GM12878 (cell line): ENCODE results near the gene ABCA3. TPM values are rescaled to one million over a fixed set of nuclear protein-coding genes. Genes with fewer than 3 reads are reported as not detected.
A peak's percentile ranks its signal among the peaks of the same experiment; 100 is the strongest.

Source experiments
- ATAC-seq: fragments of 200-7000 bp; cut with Tn5 transposase; 3 replicates; pipeline ENCODE4 v1.9.1; 2020; ENCODE audit warnings: mild to moderate bottlenecking, moderate library complexity
- BruUV-seq: library from RNA; stranded (reverse); fragments of 400-500 nt; replicated peaks from 2 replicates; lab custom pipeline; 2021; lab: Mats Ljungman, UMichigan
- CTCF ChIA-PET: fragments of 300-600 bp; sonication (Branson Sonifier 250); formaldehyde crosslinking; extraction: SDS; loops from one replicate; lab custom pipeline; 2021; ENCODE audit warnings: inconsistent platforms; lab: Yijun Ruan, JAX
- POLR2A ChIA-PET: fragments of 350-600 bp; formaldehyde crosslinking; extraction: SDS; loops from one replicate; lab custom pipeline; 2021; ENCODE audit warnings: inconsistent platforms; lab: Charles Lee
- RAD21 ChIA-PET: fragments of 300-600 bp; sonication (Branson Sonifier 250); formaldehyde crosslinking; loops from one replicate; lab custom pipeline; 2023; ENCODE audit warnings: antibody characterized with exemption; ENCODE audit not compliant: unreplicated experiment; lab: Charles Lee
- SMC1A ChIA-PET: fragments of 300-600 bp; sonication (Branson Sonifier 250); formaldehyde crosslinking; loops from one replicate; lab custom pipeline; 2023; ENCODE audit not compliant: unreplicated experiment, uncharacterized antibody; lab: Charles Lee
- DNase-seq: peaks from one replicate; pipeline ENCODE4 v3.0.0-alpha.2; 2011; ENCODE audit warnings: low read depth, low spot score
- FAIRE-seq: peaks from 3 replicates; lab custom pipeline; 2011; peaks lifted over from hg19 to GRCh38; lab: Jason Lieb, UNC
- H2AFZ ChIP-seq: 2 replicates; pipeline ENCODE4 v1.6.0; 2011; ENCODE audit warnings: low read depth, low read length, control low read depth; ENCODE audit not compliant: control insufficient read depth
- H3K27ac ChIP-seq: 2 replicates; pipeline ENCODE4 v1.5.1; 2011; ENCODE audit warnings: control low read depth; ENCODE audit not compliant: control insufficient read depth, insufficient read depth
- H3K27me3 ChIP-seq, 2 experiments: replicated peaks in 1 of 2; 2 replicates each; pipeline versions ENCODE4 v1.6.0 to v1.6.1; 2011; ENCODE audit warnings: low read length in 1 of 2; ENCODE audit not compliant: control insufficient read depth in 2 of 2, insufficient read depth in 2 of 2
- H3K36me3 ChIP-seq, 2 experiments: 2 replicates each; pipeline ENCODE4 v1.5.1; 2011; ENCODE audit warnings: low read length in 1 of 2; ENCODE audit not compliant: control insufficient read depth in 2 of 2, insufficient read depth in 2 of 2
- H3K4me1 ChIP-seq: 2 replicates; pipeline ENCODE4 v1.6.1; 2011; ENCODE audit warnings: mild to moderate bottlenecking, low read length, moderate library complexity, mixed read lengths; ENCODE audit not compliant: control insufficient read depth, insufficient read depth
- H3K4me2 ChIP-seq: 2 replicates; pipeline ENCODE4 v1.6.0; 2011; ENCODE audit warnings: control low read depth; ENCODE audit not compliant: control insufficient read depth, insufficient read depth
- H3K4me3 ChIP-seq: fragments of 200-600 bp; sonication (generic); 2 replicates; pipeline ENCODE4 v1.5.1; 2016
- H3K79me2 ChIP-seq: 2 replicates; pipeline ENCODE4 v1.6.0; 2011; ENCODE audit warnings: low read length; ENCODE audit not compliant: control insufficient read depth, insufficient read depth
- H3K9ac ChIP-seq: 2 replicates; pipeline ENCODE4 v1.8.0; 2011; ENCODE audit warnings: low read length, control low read depth, mixed read lengths; ENCODE audit not compliant: control insufficient read depth, insufficient read depth
- H3K9me3 ChIP-seq: replicated peaks from 3 replicates; pipeline ENCODE4 v1.5.1; 2011; ENCODE audit warnings: mild to moderate bottlenecking, low read length; ENCODE audit not compliant: control insufficient read depth, insufficient read depth
- H4K20me1 ChIP-seq: 2 replicates; pipeline ENCODE4 v1.6.0; 2011; ENCODE audit not compliant: control insufficient read depth, insufficient read depth
- ASH2L ChIP-seq: fragments of 300-600, 200-600 bp; sonication (generic); IDR thresholded peaks from 2 replicates; pipeline ENCODE4 v1.6.1; 2017; ENCODE audit warnings: low read depth, mild to moderate bottlenecking, borderline replicate concordance
- CREB1 ChIP-seq: IDR thresholded peaks from 2 replicates; pipeline ENCODE4 v1.6.1; 2012; ENCODE audit warnings: low read depth, mild to moderate bottlenecking, inconsistent platforms
- HDAC2 ChIP-seq: fragments of 200-600 bp; sonication (generic); IDR thresholded peaks from 2 replicates; pipeline ENCODE4 v1.6.1; 2017
- KLF5 ChIP-seq: fragments of 450-650 bp; IDR thresholded peaks from 2 replicates; pipeline ENCODE4 v1.6.1; 2014; ENCODE audit warnings: mild to moderate bottlenecking; ENCODE audit not compliant: partially characterized antibody
- MEF2A ChIP-seq: IDR thresholded peaks from 2 replicates; pipeline ENCODE4 v1.6.1; 2011; ENCODE audit warnings: low read depth, mild to moderate bottlenecking, low read length, moderate library complexity; ENCODE audit not compliant: insufficient read depth
- NFXL1 ChIP-seq: fragments of 450-650 bp; IDR thresholded peaks from 2 replicates; pipeline ENCODE4 v1.6.1; 2017; ENCODE audit warnings: antibody characterized with exemption, mild to moderate bottlenecking, borderline replicate concordance
- POLR2AphosphoS2 ChIP-seq: IDR thresholded peaks from 2 replicates; pipeline ENCODE4 v1.6.1; 2011; ENCODE audit warnings: low read depth, mild to moderate bottlenecking, low read length, improper control_type of control experiment, moderate library complexity
- RUNX3 ChIP-seq: IDR thresholded peaks from 2 replicates; pipeline ENCODE4 v1.6.1; 2012; ENCODE audit warnings: low read length, inconsistent platforms
- SUZ12 ChIP-seq: fragments of 200-600 bp; sonication (generic); IDR thresholded peaks from one replicate; pipeline ENCODE4 v1.6.1; 2018; ENCODE audit warnings: antibody characterized with exemption, mild to moderate bottlenecking; ENCODE audit not compliant: unreplicated experiment
- TARDBP ChIP-seq: IDR thresholded peaks from 2 replicates; pipeline ENCODE4 v1.6.1; 2016; ENCODE audit warnings: borderline replicate concordance
- TCF3 ChIP-seq: IDR thresholded peaks from 2 replicates; pipeline ENCODE4 v1.6.1; 2012; ENCODE audit warnings: low read depth, mild to moderate bottlenecking, low read length, borderline replicate concordance; ENCODE audit not compliant: insufficient read depth
- WRNIP1 ChIP-seq: IDR thresholded peaks from 2 replicates; pipeline ENCODE4 v1.6.1; 2011; ENCODE audit warnings: low read depth, low read length, improper control_type of control experiment, borderline replicate concordance
- WGBS: methylation state at CpG from one replicate; pipeline ENCODE4 v1.1.6; 2016; ENCODE audit warnings: low lambda C conversion rate; ENCODE audit not compliant: insufficient replicate concordance, insufficient coverage; ENCODE audit errors: missing lambda C conversion rate; 5-methylcytosine and 5-hydroxymethylcytosine counted together
- in situ Hi-C: fragments of 300-500 bp; cut with MboI; formaldehyde crosslinking; loops from 9 replicates; pipeline ENCODE4 v1.14.3; 2018; ENCODE audit warnings: mixed read lengths
- intact Hi-C: fragments of 100-400 bp; cut with micrococcal nuclease; formaldehyde crosslinking; loops from one replicate; pipeline ENCODE4 v1.14.2; 2022; ENCODE audit not compliant: unreplicated experiment
- polyA plus RNA-seq, 11 experiments: library from polyadenylated mRNA; depleted of rRNA in 4 of 11; unstranded in 6 of 11; stranded (reverse) in 5 of 11; fragments of >200 nt; fragmentation: Nextera tagmentation in 4 of 11; fragmentation: Illumina TruSeq in 1 of 11; extraction: Ambion mirVana in 4 of 11; extraction: Trizol in 1 of 11; gene quantifications; 1 replicate in 1 of 11; 2 replicates in 10 of 11; pipeline versions ENCODE4 v1.2.1 to v1.2.3, GENCODE V29; 2011 to 2016; ENCODE audit warnings: inconsistent platforms in 2 of 11, missing spikeins in 2 of 11, low read depth in 1 of 11
- total RNA-seq, 4 experiments: library from RNA; depleted of rRNA in 3 of 4; stranded (reverse); fragments of >200 nt in 3 of 4; fragmentation: Illumina TruSeq in 1 of 4; extraction: Trizol in 1 of 4; gene quantifications; 2 replicates each; pipeline versions ENCODE4 v1.2.1 to v1.2.3, GENCODE V29; 2013 to 2021
- TF ChIP-seq, protein P1 (sequence below): fragments of 450-650 bp; IDR thresholded peaks from 2 replicates; pipeline ENCODE4 v1.6.1; 2016; ENCODE audit warnings: mild to moderate bottlenecking

Gene ABCA3
- total and polyA plus RNA-seq, 10 of the 15 experiments (the other 5 are each of a cell fraction or from before 2014, with no cell fraction given), result 0.71 to 17.6 (median 6.7) TPM

DNA sequence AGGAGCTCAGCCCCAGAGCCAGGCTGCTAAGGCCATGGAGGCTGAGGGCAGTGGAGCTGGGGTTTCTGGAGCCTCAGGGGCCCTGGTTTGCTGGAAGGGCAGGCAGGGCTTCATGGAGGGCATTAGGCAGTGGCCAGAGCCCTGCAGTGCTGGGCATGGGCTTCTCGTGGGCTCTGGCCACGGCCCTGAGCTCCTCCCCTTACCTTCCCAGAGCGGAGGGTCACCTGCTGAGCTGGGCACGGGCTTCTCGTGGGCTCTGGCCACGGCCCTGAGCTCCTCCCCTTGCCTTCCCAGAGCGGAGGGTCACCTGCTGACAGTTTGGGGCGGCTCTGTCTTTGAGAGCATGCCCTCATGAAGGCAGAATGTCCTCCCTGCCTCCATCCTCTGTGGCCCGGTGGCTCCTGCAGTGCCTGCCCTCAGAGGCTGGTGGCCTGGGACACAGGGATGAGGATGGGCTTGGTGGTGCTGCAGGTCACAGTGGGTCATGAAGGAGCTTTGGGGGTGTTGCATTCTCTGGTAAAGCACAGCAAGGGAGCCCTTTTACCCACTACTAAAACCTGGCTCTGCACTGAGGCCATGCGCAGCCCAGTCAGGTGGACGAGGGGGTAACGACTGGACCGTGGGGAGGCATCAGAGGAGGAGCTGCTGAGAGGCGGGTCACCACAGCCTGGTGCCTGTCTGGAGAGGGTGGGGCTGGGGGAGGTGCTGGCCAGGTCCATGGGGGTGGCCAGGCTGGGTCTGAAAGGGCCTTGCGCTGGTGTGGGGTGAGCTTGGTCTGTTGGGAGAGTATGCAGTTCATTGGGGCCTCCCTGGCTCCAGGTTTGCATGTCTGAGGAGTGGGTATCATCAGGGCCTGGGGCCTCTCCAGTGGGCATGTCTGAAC is 69.7 kb downstream of the ABCA3 start (continued):
- TF ChIP-seq POLR2AphosphoS2 (no peak), SUZ12 (no peak)

DNA sequence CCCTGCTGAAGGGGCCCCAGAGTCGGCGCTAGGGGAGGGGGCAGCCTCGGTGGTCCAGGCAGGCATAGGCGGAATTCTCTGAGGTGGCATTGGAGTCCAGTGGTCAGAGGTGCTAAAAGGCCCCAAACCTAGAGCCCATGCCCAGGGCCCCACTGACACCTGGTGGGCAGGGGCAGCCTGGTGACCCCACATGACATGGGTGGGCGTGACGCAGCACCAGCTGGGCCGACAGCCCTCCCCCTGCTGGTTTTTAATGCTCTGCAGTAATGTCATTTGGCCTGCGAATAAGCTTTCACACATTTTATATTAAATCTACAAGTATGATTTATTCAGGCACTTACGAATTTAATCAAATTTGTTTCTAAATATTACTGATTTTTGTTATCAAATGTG is 70.5 kb downstream of the ABCA3 start:
- peaks cover 0 to 3% of the 10 kb centered on the region in 2 experiments; a peak in 1 of 4 replicates for H3K36me3 ChIP-seq
- in situ Hi-C loops (no loop called here), intact Hi-C loops (no loop called here)
- no peak overlapping the region for H3K4me3 ChIP-seq
- H3K4me1 ChIP-seq, result peaks cover 11% of the 10 kb centered on the region
- BruUV-seq, result no TSS peak
- H3K27ac ChIP-seq, result no peak overlapping the region
- no peak for ATAC-seq
- peaks cover 34% of the 10 kb centered on the region for H3K79me2 ChIP-seq
- no peak for DNase-seq
- ChIA-PET RAD21 (no interaction called here), POLR2A (interaction anchor here (0.6 to 1.2 kb wide), 4 partner anchors 10 to 231 kb away, joined by 3 to 4 read pairs (median 4); no protein-coding TSS in a partner anchor), CTCF (interaction anchor here (1.0 to 2.2 kb wide), 4 partner anchors 8 to 130 kb away, joined by 3 to 8 read pairs (median 3); partner anchors contain the start of gene ECI1), SMC1A (no interaction called here)
- H2AFZ ChIP-seq, result no peak overlapping the region
- FAIRE-seq, result no peak
- 91% methylated on average over 9 of the region's 9 CpGs for WGBS
- TF ChIP-seq, protein P1, sequence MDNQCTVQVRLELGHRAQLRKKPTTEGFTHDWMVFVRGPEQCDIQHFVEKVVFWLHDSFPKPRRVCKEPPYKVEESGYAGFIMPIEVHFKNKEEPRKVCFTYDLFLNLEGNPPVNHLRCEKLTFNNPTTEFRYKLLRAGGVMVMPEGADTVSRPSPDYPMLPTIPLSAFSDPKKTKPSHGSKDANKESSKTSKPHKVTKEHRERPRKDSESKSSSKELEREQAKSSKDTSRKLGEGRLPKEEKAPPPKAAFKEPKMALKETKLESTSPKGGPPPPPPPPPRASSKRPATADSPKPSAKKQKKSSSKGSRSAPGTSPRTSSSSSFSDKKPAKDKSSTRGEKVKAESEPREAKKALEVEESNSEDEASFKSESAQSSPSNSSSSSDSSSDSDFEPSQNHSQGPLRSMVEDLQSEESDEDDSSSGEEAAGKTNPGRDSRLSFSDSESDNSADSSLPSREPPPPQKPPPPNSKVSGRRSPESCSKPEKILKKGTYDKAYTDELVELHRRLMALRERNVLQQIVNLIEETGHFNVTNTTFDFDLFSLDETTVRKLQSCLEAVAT, result no peak
- TF ChIP-seq KLF5 (no peak), TCF3 (no peak), CREB1 (no peak), TARDBP (no peak), ASH2L (no peak), RUNX3 (no peak), NFXL1 (no peak), HDAC2 (no peak), WRNIP1 (no peak), MEF2A (no peak)
- H3K9ac ChIP-seq, result no peak overlapping the region
- H3K27me3 ChIP-seq, result no peaks in the 10 kb centered on the region
- H3K9me3 ChIP-seq, result no peaks in the 10 kb centered on the region
- H4K20me1 ChIP-seq, result peaks cover 7% of the 10 kb centered on the region
- H3K4me2 ChIP-seq, result peak overlapping the region; percentile 79; the same call in 1 of the 2 replicates
